Measurements from ENCODE around the gene ANKRD9.

DNA sequence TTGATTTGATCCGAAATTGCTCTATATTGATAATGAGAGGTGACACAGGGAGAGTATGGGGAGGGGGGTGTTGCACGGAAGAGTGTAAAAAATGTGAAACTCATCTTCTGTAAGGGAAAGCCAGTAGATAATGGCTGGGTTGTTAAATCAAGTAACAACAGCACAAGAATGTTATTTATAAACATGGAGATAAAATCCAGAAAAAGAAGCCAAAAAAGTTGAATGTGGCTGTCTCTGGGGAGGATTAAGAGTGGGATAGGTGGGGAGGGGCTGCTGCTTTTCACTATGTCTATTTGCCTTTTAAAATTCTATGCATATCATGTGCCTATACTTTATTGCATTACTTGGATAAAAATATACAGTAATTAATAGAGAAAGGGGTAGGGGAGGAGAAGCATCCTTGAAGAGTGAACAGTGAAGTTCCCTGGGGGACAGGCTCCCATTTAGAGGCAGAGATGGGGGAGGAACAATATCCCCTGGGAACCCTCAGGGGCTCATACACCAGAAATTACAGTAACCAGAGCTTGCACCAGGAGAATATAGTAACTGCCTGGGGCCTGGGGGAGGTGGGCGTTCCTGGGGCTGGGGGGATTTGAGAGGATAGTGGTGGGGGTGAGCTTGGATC lies 39.2 kb upstream of the ANKRD9 start:
- TF ChIP-seq POLR2A (IDR thresholded peaks at IDR 0.05) (no peak), EP300 (IDR thresholded peaks at IDR 0.05) (no peak)

Data from ovary (tissue), 1 donor.